ENCODE results near the gene LGI4.

Gene LGI4

GRCh38 chr19:35141837-35142605, 7.2 kb upstream of the LGI4 start:
- Histone ChIP-seq H3K9me3 (ENCODE audit: control insufficient read depth in 2 of 2, low read length in 2 of 2) (no peaks in the 10 kb centered on the region), H3K36me3 (ENCODE audit: control insufficient read depth in 2 of 2, insufficient read depth in 2 of 2, low read length in 2 of 2) (no peaks in the 10 kb centered on the region), H3K4me3 (ENCODE audit: low read length in 2 of 2) (peak overlapping the region in 1 of 2 donors; percentile 32), H3K27me3 (ENCODE audit: control insufficient read depth in 2 of 2, insufficient read depth in 2 of 2, low read length in 2 of 2) (peaks cover 0 to 5% of the 10 kb centered on the region in 2 donors), H3K27ac (ENCODE audit: low read depth in 2 of 2, low read length in 2 of 2) (no peak overlapping the region), H3K4me1 (ENCODE audit: control insufficient read depth in 2 of 2, insufficient read depth in 2 of 2, low read length in 2 of 2) (peaks cover 20 to 26% of the 10 kb centered on the region in 2 donors), H3K9ac (ENCODE audit: low read depth in 1 of 2, low read length in 2 of 2) (peak overlapping the region in 1 of 2 donors; percentile 34)

GRCh38 chr19:35140962-35141836, 6.3 kb upstream of the LGI4 start:
- H3K36me3 ChIP-seq (ENCODE audit: control insufficient read depth in 2 of 2, insufficient read depth in 2 of 2, low read length in 2 of 2), result no peaks in the 10 kb centered on the region
- peaks cover 0 to 5% of the 10 kb centered on the region in 2 donors for H3K27me3 ChIP-seq (ENCODE audit: control insufficient read depth in 2 of 2, insufficient read depth in 2 of 2, low read length in 2 of 2)
- H3K9me3 ChIP-seq (ENCODE audit: control insufficient read depth in 2 of 2, low read length in 2 of 2), result no peaks in the 10 kb centered on the region
- peaks cover 25 to 33% of the 10 kb centered on the region in 2 donors for H3K4me1 ChIP-seq (ENCODE audit: control insufficient read depth in 2 of 2, insufficient read depth in 2 of 2, low read length in 2 of 2)
- peak overlapping the region; percentile 56 to 74 for H3K9ac ChIP-seq (ENCODE audit: low read depth in 1 of 2, low read length in 2 of 2)
- peak overlapping the region; percentile 65 to 70 for H3K4me3 ChIP-seq (ENCODE audit: low read length in 2 of 2)
- H3K27ac ChIP-seq (ENCODE audit: low read depth in 2 of 2, low read length in 2 of 2), result peak overlapping the region; percentile 63 to 71

- H3K27ac ChIP-seq (ENCODE audit: low read depth in 2 of 2, low read length in 2 of 2), result peak overlapping the region; percentile 63 to 71
- H3K4me3 ChIP-seq (ENCODE audit: low read length in 2 of 2), result peak overlapping the region; percentile 65 to 70
- no peaks in the 10 kb centered on the region for H3K36me3 ChIP-seq (ENCODE audit: control insufficient read depth in 2 of 2, insufficient read depth in 2 of 2, low read length in 2 of 2)
- H3K27me3 ChIP-seq (ENCODE audit: control insufficient read depth in 2 of 2, insufficient read depth in 2 of 2, low read length in 2 of 2), result peaks cover 0 to 5% of the 10 kb centered on the region in 2 donors
- no peaks in the 10 kb centered on the region for H3K9me3 ChIP-seq (ENCODE audit: control insufficient read depth in 2 of 2, low read length in 2 of 2)
- peaks cover 27 to 40% of the 10 kb centered on the region in 2 donors for H3K4me1 ChIP-seq (ENCODE audit: control insufficient read depth in 2 of 2, insufficient read depth in 2 of 2, low read length in 2 of 2)
- H3K9ac ChIP-seq (ENCODE audit: low read depth in 1 of 2, low read length in 2 of 2), result peak overlapping the region; percentile 56 to 74
Measured at GRCh38 chr19:35140207-35140961, 5.5 kb upstream of the LGI4 start.

- no peaks in the 10 kb centered on the region for H3K36me3 ChIP-seq (ENCODE audit: control insufficient read depth in 2 of 2, insufficient read depth in 2 of 2, low read length in 2 of 2)
- peak within 1 kb of the TSS; percentile 32 to 74 for H3K9ac ChIP-seq (ENCODE audit: low read depth in 1 of 2, low read length in 2 of 2)
Measured at GRCh38 chr19:35138305-35138892, 3.5 kb upstream of the LGI4 start, which contains the start of gene FXYD1. Gene FXYD1, plus strand, starts transcription at chr19:35138824. Its CDS starts 1,256 bp downstream, at chr19:35140080.

GRCh38 chr19:35136977-35137702, 2.3 kb upstream of the LGI4 start:
- peak overlapping the region; percentile 8 to 44 for H3K9ac ChIP-seq (ENCODE audit: low read depth in 1 of 2, low read length in 2 of 2)
- H3K9me3 ChIP-seq (ENCODE audit: control insufficient read depth in 2 of 2, low read length in 2 of 2), result no peaks in the 10 kb centered on the region
- no peak overlapping the region for H3K4me3 ChIP-seq (ENCODE audit: low read length in 2 of 2)
- H3K4me1 ChIP-seq (ENCODE audit: control insufficient read depth in 2 of 2, insufficient read depth in 2 of 2, low read length in 2 of 2), result peaks cover 28 to 41% of the 10 kb centered on the region in 2 donors
- H3K27me3 ChIP-seq (ENCODE audit: control insufficient read depth in 2 of 2, insufficient read depth in 2 of 2, low read length in 2 of 2), result no peaks in the 10 kb centered on the region
- H3K36me3 ChIP-seq (ENCODE audit: control insufficient read depth in 2 of 2, insufficient read depth in 2 of 2, low read length in 2 of 2), result no peaks in the 10 kb centered on the region
- H3K27ac ChIP-seq (ENCODE audit: low read depth in 2 of 2, low read length in 2 of 2), result peak overlapping the region in 1 of 2 donors; percentile 17

More at GRCh38 chr19:35138305-35138892, 3.5 kb upstream of the LGI4 start, which contains the start of gene FXYD1:
- no peaks in the 10 kb centered on the region for H3K27me3 ChIP-seq (ENCODE audit: control insufficient read depth in 2 of 2, insufficient read depth in 2 of 2, low read length in 2 of 2)
- H3K9me3 ChIP-seq (ENCODE audit: control insufficient read depth in 2 of 2, low read length in 2 of 2), result no peaks in the 10 kb centered on the region
- H3K4me3 ChIP-seq (ENCODE audit: low read length in 2 of 2), result peak within 1 kb of the TSS; percentile 65 to 70
- H3K27ac ChIP-seq (ENCODE audit: low read depth in 2 of 2, low read length in 2 of 2), result peak within 1 kb of the TSS; percentile 63 to 71
- peaks cover 31 to 45% of the 10 kb centered on the region in 2 donors for H3K4me1 ChIP-seq (ENCODE audit: control insufficient read depth in 2 of 2, insufficient read depth in 2 of 2, low read length in 2 of 2)

- Histone ChIP-seq H3K27ac (ENCODE audit: low read depth in 2 of 2, low read length in 2 of 2) (peak overlapping the region; percentile 19 to 81), H3K9me3 (ENCODE audit: control insufficient read depth in 2 of 2, low read length in 2 of 2) (no peaks in the 10 kb centered on the region), H3K4me3 (ENCODE audit: low read length in 2 of 2) (no peak overlapping the region), H3K9ac (ENCODE audit: low read depth in 1 of 2, low read length in 2 of 2) (no peak overlapping the region), H3K27me3 (ENCODE audit: control insufficient read depth in 2 of 2, insufficient read depth in 2 of 2, low read length in 2 of 2) (no peaks in the 10 kb centered on the region), H3K4me1 (ENCODE audit: control insufficient read depth in 2 of 2, insufficient read depth in 2 of 2, low read length in 2 of 2) (peaks cover 25 to 39% of the 10 kb centered on the region in 2 donors), H3K36me3 (ENCODE audit: control insufficient read depth in 2 of 2, insufficient read depth in 2 of 2, low read length in 2 of 2) (no peaks in the 10 kb centered on the region)
Measured at GRCh38 chr19:35136231-35136630, 1.4 kb upstream of the LGI4 start.

GRCh38 chr19:35135389-35135909, 590 bp upstream of the LGI4 start:
- H3K27me3 ChIP-seq (ENCODE audit: control insufficient read depth in 2 of 2, insufficient read depth in 2 of 2, low read length in 2 of 2), result no peaks in the 10 kb centered on the region
- no peaks in the 10 kb centered on the region for H3K9me3 ChIP-seq (ENCODE audit: control insufficient read depth in 2 of 2, low read length in 2 of 2)
- H3K9ac ChIP-seq (ENCODE audit: low read depth in 1 of 2, low read length in 2 of 2), result peak overlapping the region in 1 of 2 donors; percentile 61
- peak overlapping the region; percentile 67 to 81 for H3K27ac ChIP-seq (ENCODE audit: low read depth in 2 of 2, low read length in 2 of 2)
- no peaks in the 10 kb centered on the region for H3K36me3 ChIP-seq (ENCODE audit: control insufficient read depth in 2 of 2, insufficient read depth in 2 of 2, low read length in 2 of 2)
- H3K4me1 ChIP-seq (ENCODE audit: control insufficient read depth in 2 of 2, insufficient read depth in 2 of 2, low read length in 2 of 2), result peaks cover 25 to 45% of the 10 kb centered on the region in 2 donors
- peak overlapping the region; percentile 7 to 26 for H3K4me3 ChIP-seq (ENCODE audit: low read length in 2 of 2)

GRCh38 chr19:35133826-35134225, 1.0 kb downstream of the LGI4 start:
- H3K27ac ChIP-seq (ENCODE audit: low read depth in 2 of 2, low read length in 2 of 2), result peak overlapping the region in 1 of 2 donors; percentile 23
- H3K4me1 ChIP-seq (ENCODE audit: control insufficient read depth in 2 of 2, insufficient read depth in 2 of 2, low read length in 2 of 2), result peaks cover 29 to 43% of the 10 kb centered on the region in 2 donors
- H3K9me3 ChIP-seq (ENCODE audit: control insufficient read depth in 2 of 2, low read length in 2 of 2), result no peaks in the 10 kb centered on the region
- no peaks in the 10 kb centered on the region for H3K36me3 ChIP-seq (ENCODE audit: control insufficient read depth in 2 of 2, insufficient read depth in 2 of 2, low read length in 2 of 2)
- peak overlapping the region in 1 of 2 donors; percentile 37 for H3K9ac ChIP-seq (ENCODE audit: low read depth in 1 of 2, low read length in 2 of 2)
- peak overlapping the region in 1 of 2 donors; percentile 26 for H3K4me3 ChIP-seq (ENCODE audit: low read length in 2 of 2)
- H3K27me3 ChIP-seq (ENCODE audit: control insufficient read depth in 2 of 2, insufficient read depth in 2 of 2, low read length in 2 of 2), result no peaks in the 10 kb centered on the region

Measured in mucosa of rectum (tissue), 2 donors.